Brain pericyte (primary cell): ENCODE results near the gene AFP.

Source experiments
- DNase-seq: peaks from one replicate; pipeline ENCODE4 v3.0.0-alpha.2; 2012; ENCODE audit warnings: low read depth, low spot score

The AFP gene

GRCh38 chr4:73438048-73438447 lies 2.0 kb downstream of the AFP start:
- no peak for DNase-seq

DNA sequence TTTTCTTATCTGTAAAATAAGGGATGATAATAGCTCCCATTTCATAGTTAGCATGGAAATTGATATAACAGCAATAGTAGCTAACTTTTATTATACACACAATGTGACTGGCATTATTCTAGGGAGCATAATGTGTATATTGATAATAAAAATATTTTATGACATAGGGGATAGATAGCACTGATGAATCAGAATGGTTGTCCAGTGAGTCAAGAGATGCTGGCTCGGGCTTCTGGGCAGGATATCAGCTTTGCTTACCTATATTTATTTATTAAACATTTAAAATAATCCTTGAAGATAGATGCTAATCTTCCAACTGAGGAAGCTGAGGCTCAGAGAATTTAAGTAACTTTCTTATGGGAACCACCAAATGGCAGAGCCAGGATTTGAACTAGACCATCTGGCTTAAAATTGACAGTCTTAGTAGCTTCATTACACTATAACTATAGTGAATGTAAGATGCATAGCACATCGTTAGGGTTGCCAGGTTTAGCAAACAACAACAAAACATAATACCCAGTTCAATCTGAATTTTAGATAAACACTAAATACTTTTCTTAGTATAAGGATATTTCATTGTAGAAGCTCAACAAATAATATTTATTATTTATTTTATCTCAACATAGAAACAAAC lies 2.7 kb downstream of the AFP start:
- no peak for DNase-seq

DNA sequence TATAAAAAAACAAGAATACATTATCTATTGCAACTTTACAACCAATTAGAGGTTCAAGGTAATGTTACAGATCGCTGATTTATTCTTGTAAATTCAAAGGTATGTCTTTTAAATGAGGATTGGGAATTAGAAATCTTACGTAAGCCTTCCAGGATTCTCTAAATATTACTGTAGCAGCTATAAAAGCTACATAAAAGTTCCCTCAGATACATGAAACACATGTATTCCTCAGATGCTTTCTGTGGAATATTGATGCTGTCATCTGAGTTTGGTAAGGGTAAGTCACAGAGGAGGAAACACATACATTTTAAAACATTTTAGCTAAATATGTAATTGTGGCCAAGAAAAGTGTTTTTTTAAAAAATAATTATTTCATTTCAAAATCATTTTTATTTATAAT lies 3.4 kb downstream of the AFP start:
- DNase-seq: no peak

DNA sequence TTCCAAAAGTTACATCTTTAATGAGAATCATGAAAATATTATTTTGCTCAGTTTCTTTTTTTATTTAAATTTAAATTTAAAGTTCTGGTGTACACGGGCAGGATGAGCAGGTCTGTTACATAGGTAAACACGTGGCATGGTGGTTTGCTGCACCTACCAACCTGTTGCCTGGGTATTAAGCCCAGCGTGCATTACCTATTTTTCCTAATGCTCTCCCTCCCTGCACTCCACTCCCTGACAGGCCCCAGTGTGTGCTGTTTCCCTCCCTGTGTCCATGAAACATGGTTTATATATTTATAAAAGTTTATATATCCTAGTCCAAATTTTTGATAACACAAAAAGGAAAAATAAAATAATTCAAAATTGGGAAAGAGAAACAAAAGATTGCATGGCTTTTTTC lies 4.0 kb downstream of the AFP start:
- DNase-seq: no peak

DNA sequence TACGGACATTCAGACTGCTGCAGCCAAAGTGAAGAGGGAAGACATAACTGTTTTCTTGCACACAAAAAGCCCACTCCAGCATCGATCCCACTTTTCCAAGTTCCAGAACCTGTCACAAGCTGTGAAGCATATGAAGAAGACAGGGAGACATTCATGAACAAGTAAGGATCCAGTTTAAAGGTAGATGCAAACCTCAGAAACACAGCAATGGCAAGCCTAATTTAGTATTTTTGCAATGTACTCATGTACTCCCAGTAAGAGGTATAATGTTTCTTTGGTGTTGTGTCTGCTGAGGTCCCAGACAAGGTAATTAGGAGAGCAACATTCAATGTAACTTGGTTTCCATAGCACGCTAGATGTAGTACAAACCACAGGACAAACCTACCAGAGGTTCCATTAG lies 4.6 kb downstream of the AFP start:
- no peak for DNase-seq

DNA sequence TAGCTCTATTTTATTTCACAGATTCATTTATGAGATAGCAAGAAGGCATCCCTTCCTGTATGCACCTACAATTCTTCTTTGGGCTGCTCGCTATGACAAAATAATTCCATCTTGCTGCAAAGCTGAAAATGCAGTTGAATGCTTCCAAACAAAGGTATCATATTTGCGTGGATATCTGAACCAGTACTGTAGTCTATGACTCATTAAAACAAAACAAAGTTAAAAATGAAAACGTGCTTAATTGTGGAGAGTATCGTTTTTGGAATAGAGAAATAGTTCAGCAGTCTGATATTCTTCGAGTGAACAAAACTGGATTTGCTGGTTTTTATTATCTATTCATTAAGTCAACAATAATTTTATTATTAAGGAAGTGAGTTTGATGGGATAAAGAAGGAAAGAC lies 6.3 kb downstream of the AFP start:
- DNase-seq: no peak

DNA sequence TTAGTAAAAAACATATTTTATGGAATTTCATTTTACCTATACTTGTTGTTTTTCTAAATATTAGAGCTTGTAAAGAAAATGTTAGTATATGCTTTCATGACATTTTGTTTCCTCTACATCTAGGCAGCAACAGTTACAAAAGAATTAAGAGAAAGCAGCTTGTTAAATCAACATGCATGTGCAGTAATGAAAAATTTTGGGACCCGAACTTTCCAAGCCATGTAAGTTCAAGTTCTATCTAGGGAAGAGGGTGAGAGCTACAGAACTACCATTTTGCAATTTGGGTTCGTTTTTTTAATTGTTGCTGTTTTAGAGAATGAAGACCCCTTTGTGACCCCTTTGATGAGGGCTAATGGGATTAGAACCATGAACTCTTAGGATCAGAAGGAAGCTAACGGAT lies 7.2 kb downstream of the AFP start:
- DNase-seq: no peak

DNA sequence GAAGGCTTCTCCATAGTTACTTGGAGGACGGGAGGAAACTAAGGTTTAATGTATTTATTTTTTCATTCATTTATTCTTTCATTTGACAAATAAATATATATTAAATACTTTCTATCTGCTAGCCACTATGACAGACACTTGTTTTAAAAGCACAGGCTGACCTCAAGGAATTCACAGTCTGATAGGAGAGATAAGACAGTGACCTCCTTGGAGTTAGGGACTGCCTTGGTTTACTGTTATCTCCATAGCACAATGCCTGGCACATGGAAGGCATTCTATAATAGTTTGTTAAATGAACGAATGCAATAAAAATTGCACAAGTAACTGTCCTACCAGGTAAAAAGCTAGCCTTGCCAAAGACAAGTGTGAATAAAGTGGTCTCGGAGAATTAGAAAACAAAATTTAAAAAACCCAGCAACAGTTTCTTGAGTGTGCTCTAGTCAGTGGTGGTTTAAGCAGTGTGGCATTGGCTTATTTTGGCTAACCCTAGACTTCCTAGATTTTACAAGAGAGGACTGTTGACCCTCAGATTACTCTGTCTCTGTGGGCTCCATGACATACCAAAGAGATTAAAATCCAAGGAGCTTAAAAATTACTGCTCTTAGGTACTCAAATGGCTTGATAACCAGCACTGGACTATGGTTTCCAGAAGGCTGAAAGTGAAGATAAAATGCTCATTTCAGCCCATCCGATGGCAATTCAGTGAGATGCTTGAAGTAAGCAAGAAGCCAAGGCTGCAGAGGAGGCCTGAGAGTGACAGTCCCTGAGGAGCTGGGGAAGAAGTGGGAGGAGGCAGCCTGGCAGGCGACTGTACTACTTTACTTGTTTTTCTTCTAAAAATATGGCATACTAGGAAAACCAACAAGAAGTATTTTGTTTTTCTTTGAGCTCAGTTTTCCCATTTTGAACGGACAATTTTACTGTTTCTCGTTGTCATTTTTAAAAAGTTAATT lies 9.6 kb downstream of the AFP start:
- no peak for DNase-seq

DNA sequence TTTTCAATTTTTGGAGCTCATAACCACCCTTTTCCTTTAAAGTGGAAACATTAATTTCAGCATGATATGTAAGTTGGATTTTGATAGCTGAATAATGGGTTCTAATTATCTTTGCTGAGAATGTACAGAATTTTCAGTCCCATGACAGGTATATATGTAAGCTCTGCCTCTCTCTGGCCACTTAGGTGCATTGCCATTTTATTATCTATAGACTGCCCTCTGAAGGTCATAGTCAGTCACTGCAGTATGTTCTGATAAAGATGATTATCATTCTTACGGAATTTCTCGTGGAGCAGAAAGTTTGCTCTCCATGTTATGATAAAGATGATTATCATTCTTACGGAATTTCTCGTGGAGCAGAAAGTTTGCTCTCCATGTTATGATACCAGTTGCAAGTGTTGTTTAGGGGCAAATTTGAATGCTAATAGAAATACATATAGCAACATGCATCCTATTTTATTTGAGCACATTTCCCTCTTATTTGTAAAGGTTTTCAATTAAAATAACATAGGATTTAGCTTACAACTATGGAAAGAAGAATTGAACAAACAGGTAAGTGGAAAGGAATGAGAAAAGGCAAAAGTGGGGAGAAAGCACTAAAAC lies 10.4 kb downstream of the AFP start:
- DNase-seq: no peak

- DNase-seq: no peak
Observed at GRCh38 chr4:73447671-73448070, 11.7 kb downstream of the AFP start.

- DNase-seq: no peak
Observed at GRCh38 chr4:73448448-73449203, 12.6 kb downstream of the AFP start.

GRCh38 chr4:73450398-73451004 lies 14.5 kb downstream of the AFP start:
- DNase-seq: no peak

DNA sequence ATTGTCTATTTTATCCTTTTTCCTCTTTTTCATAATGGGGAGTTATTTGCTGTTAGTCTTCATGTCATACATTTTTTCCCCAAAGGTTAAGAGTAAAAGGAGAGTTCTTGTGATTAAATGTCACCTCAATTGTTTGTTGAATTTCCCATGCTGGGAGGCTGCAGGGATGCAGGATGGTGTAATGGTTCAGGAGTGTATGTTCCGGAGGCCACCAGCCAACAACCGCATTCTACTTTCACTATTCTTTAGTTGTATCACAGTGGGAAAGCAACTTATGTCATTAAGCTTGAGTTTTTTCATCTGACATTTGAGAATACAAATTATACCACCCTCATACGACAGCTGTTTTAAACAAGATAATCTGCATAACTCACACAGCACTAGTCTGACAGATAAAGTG lies 15.4 kb downstream of the AFP start:
- DNase-seq: no peak

DNA sequence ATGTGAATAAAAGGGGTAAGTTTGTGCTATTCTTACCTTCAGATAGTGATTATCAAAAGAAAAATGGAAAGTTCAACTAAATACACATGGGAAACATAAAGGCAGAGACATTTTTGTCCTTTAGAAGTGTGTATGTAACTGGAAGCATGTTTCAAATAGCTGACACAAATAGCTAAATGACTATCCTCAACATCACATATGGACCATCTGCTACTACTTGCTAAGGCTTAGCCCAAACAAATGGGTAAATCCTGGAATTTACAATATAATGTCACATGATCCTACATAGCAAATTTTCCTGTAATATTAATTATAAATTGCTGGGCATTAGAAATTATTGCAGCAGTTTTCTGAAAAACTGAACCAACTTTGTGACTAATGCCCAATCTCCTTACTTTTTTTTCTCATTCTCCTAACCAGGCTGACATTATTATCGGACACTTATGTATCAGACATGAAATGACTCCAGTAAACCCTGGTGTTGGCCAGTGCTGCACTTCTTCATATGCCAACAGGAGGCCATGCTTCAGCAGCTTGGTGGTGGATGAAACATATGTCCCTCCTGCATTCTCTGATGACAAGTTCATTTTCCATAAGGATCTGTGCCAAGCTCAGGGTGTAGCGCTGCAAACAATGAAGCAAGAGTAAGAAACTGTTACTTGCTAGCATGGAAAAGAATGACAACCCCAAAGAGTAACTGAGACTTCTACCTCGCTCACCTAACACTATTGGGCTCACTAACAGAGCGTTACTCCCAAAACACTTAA lies 16.1 kb downstream of the AFP start:
- DNase-seq: no peak

GRCh38 chr4:73452953-73453700 lies 17.1 kb downstream of the AFP start:
- DNase-seq: no peak

- no peak for DNase-seq
Observed at GRCh38 chr4:73453701-73454005, 17.6 kb downstream of the AFP start.

DNA sequence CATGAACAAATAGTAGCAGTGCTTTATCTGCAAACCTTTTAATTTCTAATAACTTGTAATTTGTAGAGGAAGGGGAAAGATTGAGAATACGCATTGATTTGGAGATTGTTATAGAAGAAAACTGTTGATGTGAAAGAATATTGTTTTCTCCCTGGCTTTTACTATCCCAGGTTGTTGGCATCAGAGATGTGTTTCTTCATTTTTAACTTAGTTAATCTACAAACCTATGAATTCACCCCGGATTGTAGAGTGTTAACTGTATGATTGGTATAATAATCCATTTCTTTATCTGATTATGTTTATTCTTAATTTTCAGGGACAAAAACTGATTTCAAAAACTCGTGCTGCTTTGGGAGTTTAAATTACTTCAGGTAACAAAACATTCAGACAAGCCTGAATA lies 18.9 kb downstream of the AFP start:
- DNase-seq: no peak

- no peak for DNase-seq
Observed at GRCh38 chr4:73456177-73457022, 20.4 kb downstream of the AFP start.
